KOPT-K1 (cell line): ENCODE data around the gene SASH1.

Experiments
- H3K27ac ChIP-seq: fragments of 200-600 bp; sonication (generic); 2 replicates; pipeline ENCODE4 v1.5.1; 2016; ENCODE audit warnings: antibody characterized with exemption, mild to moderate bottlenecking, low read depth, low read length; ENCODE audit not compliant: poor library complexity, severe bottlenecking
- H3K36me3 ChIP-seq: fragments of 200-600 bp; sonication (generic); 2 replicates; pipeline ENCODE4 v1.5.1; 2017; ENCODE audit warnings: antibody characterized with exemption, mild to moderate bottlenecking, low read length, moderate library complexity; ENCODE audit not compliant: insufficient read depth
- H3K9me3 ChIP-seq: fragments of 200-600 bp; sonication (generic); 2 replicates; pipeline ENCODE4 v1.5.1; 2017; ENCODE audit warnings: antibody characterized with exemption, low read length, mild to moderate bottlenecking; ENCODE audit not compliant: insufficient read depth, poor library complexity, severe bottlenecking

The SASH1 gene

GRCh38 chr6:148440877-148441453 is 98.3 kb downstream of the SASH1 start:
- Histone ChIP-seq H3K9me3 (no peaks in the 10 kb centered on the region), H3K36me3 (no peaks in the 10 kb centered on the region), H3K27ac (no peak overlapping the region)

GRCh38 chr6:148441454-148441911 is 98.8 kb downstream of the SASH1 start:
- Histone ChIP-seq H3K36me3 (no peaks in the 10 kb centered on the region), H3K27ac (no peak overlapping the region), H3K9me3 (no peaks in the 10 kb centered on the region)

GRCh38 chr6:148443798-148444560 is 101.3 kb downstream of the SASH1 start:
- Histone ChIP-seq H3K27ac (no peak overlapping the region), H3K36me3 (no peaks in the 10 kb centered on the region), H3K9me3 (no peaks in the 10 kb centered on the region)

- H3K9me3 ChIP-seq, result no peaks in the 10 kb centered on the region
- H3K27ac ChIP-seq, result no peak overlapping the region
- H3K36me3 ChIP-seq, result no peaks in the 10 kb centered on the region
These were observed 102.5 kb downstream of the SASH1 start for GRCh38 chr6:148445116-148445515.

GRCh38 chr6:148445620-148446019 is 103.0 kb downstream of the SASH1 start:
- H3K9me3 ChIP-seq, result no peaks in the 10 kb centered on the region
- no peaks in the 10 kb centered on the region for H3K36me3 ChIP-seq
- no peak overlapping the region for H3K27ac ChIP-seq

DNA sequence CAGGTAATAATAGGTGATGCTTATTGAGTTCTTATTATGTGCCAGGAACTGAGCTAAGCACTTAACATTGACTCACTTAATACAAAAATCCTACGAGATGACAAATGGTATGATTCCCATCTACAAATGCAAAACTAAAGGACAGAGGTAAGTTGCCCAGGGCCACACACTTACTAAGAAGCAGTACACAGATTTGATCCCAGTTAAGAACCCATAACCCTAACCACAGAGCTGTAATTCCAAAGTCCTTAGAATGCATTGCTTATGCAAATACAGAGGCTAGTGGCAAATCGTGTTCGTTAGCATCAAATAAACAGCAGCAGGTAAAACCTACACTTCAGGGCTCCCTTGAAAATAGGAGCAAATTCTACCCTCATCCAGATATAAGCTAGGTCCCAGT is 104.0 kb downstream of the SASH1 start:
- H3K9me3 ChIP-seq, result no peaks in the 10 kb centered on the region
- H3K27ac ChIP-seq, result no peak overlapping the region

DNA sequence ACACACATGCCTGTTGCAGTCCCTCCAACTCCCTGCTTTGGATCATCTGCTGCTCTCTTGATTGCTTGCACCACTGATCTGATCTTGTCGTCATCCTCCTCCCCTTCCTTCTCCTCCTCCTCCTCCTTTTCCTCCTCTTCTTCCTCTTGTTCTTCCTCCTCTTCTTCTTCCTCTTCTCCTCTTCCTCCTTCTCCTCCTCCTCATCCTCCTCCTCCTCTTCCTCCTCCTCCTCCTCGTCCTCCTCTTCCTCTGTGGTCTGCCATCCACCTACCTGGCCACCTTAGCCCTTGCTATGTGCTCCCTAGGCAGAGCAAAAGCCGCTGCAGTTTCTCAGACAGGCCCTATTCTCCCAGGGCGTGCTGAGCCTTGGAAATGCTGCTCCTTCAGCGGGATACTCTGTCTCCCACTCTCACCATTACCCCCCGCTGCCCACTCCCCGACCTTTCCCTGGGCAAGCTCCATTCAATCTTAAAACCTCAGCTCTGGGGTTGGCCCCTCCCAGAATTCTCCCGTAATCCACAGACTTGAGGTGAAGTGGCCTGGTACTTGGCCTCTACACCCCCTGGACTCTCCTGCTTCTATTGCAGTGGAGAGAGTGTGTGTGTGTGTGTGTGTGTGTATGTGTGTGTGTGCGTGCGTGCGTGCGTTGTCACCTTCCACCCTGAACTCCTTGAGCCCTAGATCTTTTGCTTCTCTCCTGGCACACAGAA is 105.0 kb downstream of the SASH1 start:
- Histone ChIP-seq H3K36me3 (no peaks in the 10 kb centered on the region), H3K9me3 (no peaks in the 10 kb centered on the region), H3K27ac (no peak overlapping the region)

More for the DNA sequence above, 104.0 kb downstream of the SASH1 start:
- H3K36me3 ChIP-seq, result no peaks in the 10 kb centered on the region

GRCh38 chr6:148448369-148449012 is 105.9 kb downstream of the SASH1 start:
- Histone ChIP-seq H3K36me3 (no peaks in the 10 kb centered on the region), H3K27ac (no peak overlapping the region), H3K9me3 (no peaks in the 10 kb centered on the region)

DNA sequence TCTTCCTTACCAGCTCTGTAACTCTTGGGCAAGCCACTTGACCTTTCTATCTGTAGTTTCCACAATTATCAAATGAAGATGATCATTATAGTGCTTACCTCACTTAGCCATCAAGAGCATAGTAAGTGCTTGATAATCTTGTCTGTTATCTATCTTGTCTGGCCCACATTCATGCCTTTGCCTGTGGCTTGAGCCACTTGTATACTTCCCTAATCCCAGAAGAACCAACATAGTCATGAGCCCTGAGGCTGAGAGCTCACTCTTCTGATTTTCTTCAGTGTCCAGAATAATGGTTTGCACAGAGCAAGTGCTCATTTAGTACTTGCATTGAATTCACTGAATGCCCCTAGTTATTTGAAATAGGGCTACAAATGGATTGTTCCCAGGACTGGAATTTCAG is 108.2 kb downstream of the SASH1 start:
- Histone ChIP-seq H3K9me3 (no peaks in the 10 kb centered on the region), H3K27ac (no peak overlapping the region)

DNA sequence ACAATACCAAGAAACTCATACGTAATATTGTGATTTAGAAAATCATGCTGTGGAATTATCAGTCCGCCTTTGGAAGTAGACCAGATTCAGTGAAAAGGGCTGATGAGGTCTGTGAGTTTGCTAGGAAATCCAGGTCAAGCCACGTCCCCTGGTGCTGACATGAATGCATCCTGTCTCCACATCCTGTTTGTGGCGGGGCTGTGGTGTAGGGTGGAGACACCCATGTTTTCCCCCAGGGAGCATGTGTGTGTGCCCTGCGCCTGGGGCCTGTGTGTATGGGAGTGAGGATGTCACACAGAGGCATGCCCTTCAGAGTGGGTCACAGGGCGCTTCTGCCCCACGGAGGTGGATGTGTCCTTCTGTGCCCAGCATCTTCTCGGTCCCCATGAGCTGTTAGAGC is 109.1 kb downstream of the SASH1 start:
- H3K27ac ChIP-seq, result no peak overlapping the region

More for the DNA sequence above, 108.2 kb downstream of the SASH1 start:
- no peaks in the 10 kb centered on the region for H3K36me3 ChIP-seq

DNA sequence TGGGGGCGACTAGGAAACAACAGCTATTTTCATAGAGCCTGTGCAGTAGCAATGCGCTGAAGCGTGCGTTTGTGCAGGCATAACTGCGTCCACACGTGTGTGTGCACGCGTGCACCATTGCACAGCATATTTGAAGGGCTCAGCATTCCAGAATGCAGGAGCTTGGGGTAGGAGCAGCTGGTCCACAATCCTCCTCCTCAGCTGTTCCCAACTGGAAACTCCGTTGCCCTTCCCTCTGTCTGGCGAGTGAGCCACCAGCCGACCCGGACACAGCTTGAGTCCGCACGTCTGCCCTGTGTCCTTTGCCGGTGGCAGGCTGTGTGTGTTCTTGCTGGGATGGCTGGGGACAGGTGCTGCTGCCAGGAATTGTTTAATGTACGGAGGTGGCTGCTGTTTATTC is 110.2 kb downstream of the SASH1 start:
- H3K27ac ChIP-seq, result no peak overlapping the region
- H3K36me3 ChIP-seq, result no peaks in the 10 kb centered on the region
- H3K9me3 ChIP-seq, result no peaks in the 10 kb centered on the region

More for the DNA sequence above, 109.1 kb downstream of the SASH1 start:
- Histone ChIP-seq H3K36me3 (no peaks in the 10 kb centered on the region), H3K9me3 (no peaks in the 10 kb centered on the region)

DNA sequence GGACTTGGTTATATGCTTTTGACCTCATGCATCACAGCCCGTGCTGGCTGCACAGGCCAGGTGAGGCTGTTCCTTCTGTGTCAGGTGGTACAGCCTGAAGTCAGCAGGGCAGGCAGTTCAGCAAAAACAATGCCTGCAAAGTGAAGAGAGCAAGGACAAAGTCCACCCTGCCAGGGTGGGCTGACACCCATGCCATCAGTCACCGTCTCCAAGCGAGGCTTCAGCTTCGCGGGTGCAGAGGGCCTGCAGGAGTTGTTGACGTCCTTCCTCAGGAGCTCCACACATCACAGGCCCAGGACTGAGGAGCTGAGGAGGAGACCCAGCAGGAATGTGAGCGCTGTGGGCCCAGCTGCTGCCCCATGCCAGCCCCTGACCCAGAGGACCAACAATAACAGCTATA is 111.3 kb downstream of the SASH1 start:
- Histone ChIP-seq H3K36me3 (no peaks in the 10 kb centered on the region), H3K27ac (no peak overlapping the region), H3K9me3 (no peaks in the 10 kb centered on the region)

DNA sequence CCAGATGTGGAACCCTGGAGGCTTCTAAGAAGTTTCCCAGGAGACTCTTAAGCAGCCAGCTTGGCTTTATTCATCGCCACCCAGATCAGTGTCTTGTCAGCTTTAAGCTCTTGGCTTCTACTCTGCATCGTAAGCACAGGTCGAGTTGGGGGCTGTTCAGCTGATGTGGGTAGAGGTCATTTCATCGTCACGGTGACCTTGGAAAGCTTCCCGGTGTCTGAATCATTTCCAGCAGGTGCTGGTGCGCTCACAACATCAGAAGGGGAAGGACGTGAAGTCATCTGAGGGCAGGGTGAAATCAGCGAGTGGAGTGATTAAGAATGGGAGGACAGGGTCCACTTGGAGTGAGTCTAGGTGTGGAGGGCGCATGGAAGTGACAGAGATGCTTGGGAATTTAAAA is 112.6 kb downstream of the SASH1 start:
- H3K36me3 ChIP-seq, result no peaks in the 10 kb centered on the region
- no peaks in the 10 kb centered on the region for H3K9me3 ChIP-seq
- H3K27ac ChIP-seq, result no peak overlapping the region

- Histone ChIP-seq H3K36me3 (no peaks in the 10 kb centered on the region), H3K27ac (no peak overlapping the region), H3K9me3 (no peaks in the 10 kb centered on the region)
These were observed 113.3 kb downstream of the SASH1 start for GRCh38 chr6:148455674-148456558.
